ENCODE measurements around the gene ZNF541.

Gene ZNF541

DNA sequence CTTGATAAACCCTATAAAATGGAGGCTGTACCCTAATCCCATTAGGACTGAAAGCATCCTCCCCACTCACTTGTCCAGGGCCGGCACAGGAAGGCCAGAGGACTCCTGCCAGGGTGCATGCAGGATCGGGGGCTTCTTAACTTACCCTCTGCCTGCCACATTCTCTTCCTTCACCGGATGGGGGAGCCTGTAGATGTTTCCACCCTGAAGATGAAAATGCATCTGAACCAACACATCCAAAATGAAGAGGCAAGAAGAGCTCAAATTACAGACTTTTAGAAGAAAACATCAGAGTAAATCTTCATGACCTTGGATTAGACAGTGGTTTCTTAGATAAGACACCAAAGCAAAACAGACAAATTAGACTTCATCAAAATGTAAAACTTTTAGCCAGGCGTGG lies 32.2 kb downstream of the ZNF541 start:
- H3K4me3 ChIP-seq (ENCODE audit: low read depth, low read length): no peak overlapping the region
- no peak overlapping the region for H4K8ac ChIP-seq (ENCODE audit: low read depth, low read length)
- H2AK5ac ChIP-seq (ENCODE audit: low read length): peak overlapping the region; percentile 41
- H3K4ac ChIP-seq (ENCODE audit: low read depth, low read length): no peak overlapping the region
- no peak overlapping the region for H3K23ac ChIP-seq (ENCODE audit: low read length)
- no peak overlapping the region for H2BK5ac ChIP-seq (ENCODE audit: low read depth, low read length, poor library complexity)
- peak in 1 of 2 donors; percentile 21 for DNase-seq
- no peak overlapping the region for H3K9ac ChIP-seq (ENCODE audit: low read length)
- H4K91ac ChIP-seq (ENCODE audit: low read depth, low read length): peak overlapping the region; percentile 75
- H3K4me2 ChIP-seq (ENCODE audit: low read length): no peak overlapping the region
- H3K27ac ChIP-seq (ENCODE audit: low read depth, low read length): peak overlapping the region; percentile 43
- peaks cover 5 to 10% of the 10 kb centered on the region in 2 experiments for H3K4me1 ChIP-seq (ENCODE audit: control insufficient read depth in 1 of 2, insufficient read depth in 2 of 2, low read length in 2 of 2)
- H2BK120ac ChIP-seq (ENCODE audit: insufficient read depth, low read length, poor library complexity): no peak overlapping the region
- no peak overlapping the region for H4K12ac ChIP-seq (ENCODE audit: low read depth, low read length)
- WGBS (ENCODE audit: extremely low coverage, insufficient coverage, insufficient read length): no CpG with 5 or more reads among the region's 4 CpGs
- H3K27me3 ChIP-seq (ENCODE audit: insufficient read depth, low read length): no peaks in the 10 kb centered on the region
- H3K18ac ChIP-seq (ENCODE audit: low read length): no peak overlapping the region
- no peaks in the 10 kb centered on the region for H3K9me3 ChIP-seq (ENCODE audit: insufficient read depth, low read depth, low read length)
- H3K79me2 ChIP-seq (ENCODE audit: control insufficient read depth, insufficient read depth, low read length, poor library complexity): no peaks in the 10 kb centered on the region
- no peaks in the 10 kb centered on the region for H3K36me3 ChIP-seq (ENCODE audit: control insufficient read depth in 1 of 2, insufficient read depth in 2 of 2, low read length in 2 of 2)
- no peak overlapping the region for H3K14ac ChIP-seq (ENCODE audit: low read length)
- H2AFZ ChIP-seq (ENCODE audit: insufficient read depth, low read length, poor library complexity): no peak overlapping the region
- peaks cover 13% of the 10 kb centered on the region for H3K79me1 ChIP-seq (ENCODE audit: low read length)
- peak overlapping the region; percentile 92 for H2BK12ac ChIP-seq (ENCODE audit: low read length)

DNA sequence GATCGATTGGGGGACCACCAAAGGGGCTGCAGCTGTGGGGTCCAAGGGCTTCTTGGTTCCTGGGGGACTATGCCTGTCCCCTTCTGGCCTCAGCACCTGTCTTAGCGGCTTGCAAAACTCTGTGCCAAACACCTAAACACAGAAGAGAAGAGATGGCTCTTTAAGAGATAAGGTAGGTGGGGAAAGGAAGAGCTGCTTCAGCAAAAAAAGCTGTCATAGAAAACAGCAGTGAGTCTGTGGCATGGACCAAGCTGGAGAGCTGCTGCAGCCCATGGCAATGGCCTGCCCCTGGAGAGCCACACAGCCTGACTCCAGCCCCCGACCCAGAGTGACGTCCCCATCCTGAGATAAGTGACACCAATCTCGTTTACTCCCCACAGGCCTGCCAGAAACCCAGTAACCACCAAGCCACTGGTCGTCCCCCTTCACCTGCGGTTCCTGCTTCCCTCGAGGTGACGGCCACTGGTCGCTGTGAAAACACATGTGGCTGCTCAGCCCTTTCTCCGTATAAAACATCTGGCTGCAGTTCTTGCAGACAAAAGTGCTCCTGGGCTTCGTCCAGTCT lies 33.1 kb downstream of the ZNF541 start:
- no CpG with 5 or more reads among the region's 12 CpGs for WGBS (ENCODE audit: extremely low coverage, insufficient coverage, insufficient read length)
- no peak for DNase-seq

DNA sequence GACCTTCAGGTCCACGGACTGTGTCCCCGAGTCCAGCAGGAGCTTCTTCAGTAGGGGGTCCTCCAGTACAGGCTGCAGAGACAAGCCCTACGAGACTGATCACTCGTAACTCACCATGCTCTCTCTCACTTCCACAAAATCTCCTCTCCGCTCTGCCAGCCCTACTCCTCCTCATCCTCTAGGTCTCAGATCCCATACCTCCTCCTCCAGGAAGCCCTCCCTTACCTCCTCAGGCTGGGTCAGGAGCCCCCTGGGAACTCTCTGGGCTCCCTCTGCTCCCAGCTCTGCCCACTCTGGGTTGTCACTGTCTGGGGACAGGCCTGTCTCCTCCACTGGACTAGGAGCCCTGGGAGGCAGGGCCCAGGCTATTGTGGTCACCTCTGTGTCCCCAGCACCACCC lies 34.1 kb downstream of the ZNF541 start:
- Histone ChIP-seq H3K9me3 (ENCODE audit: insufficient read depth, low read depth, low read length) (no peaks in the 10 kb centered on the region), H3K14ac (ENCODE audit: low read length) (no peak overlapping the region), H3K4me3 (ENCODE audit: low read depth, low read length) (no peak overlapping the region), H3K36me3 (ENCODE audit: control insufficient read depth in 1 of 2, insufficient read depth in 2 of 2, low read length in 2 of 2) (no peaks in the 10 kb centered on the region), H3K27me3 (ENCODE audit: insufficient read depth, low read length) (no peaks in the 10 kb centered on the region), H4K91ac (ENCODE audit: low read depth, low read length) (peak overlapping the region; percentile 39), H3K23ac (ENCODE audit: low read length) (no peak overlapping the region), H2BK120ac (ENCODE audit: insufficient read depth, low read length, poor library complexity) (no peak overlapping the region), H2AK5ac (ENCODE audit: low read length) (peak overlapping the region; percentile 7), H3K9ac (ENCODE audit: low read length) (no peak overlapping the region), H3K79me2 (ENCODE audit: control insufficient read depth, insufficient read depth, low read length, poor library complexity) (no peaks in the 10 kb centered on the region), H3K18ac (ENCODE audit: low read length) (no peak overlapping the region), H3K4ac (ENCODE audit: low read depth, low read length) (no peak overlapping the region), H3K79me1 (ENCODE audit: low read length) (peaks cover 11% of the 10 kb centered on the region), H3K4me2 (ENCODE audit: low read length) (no peak overlapping the region), H3K4me1 (ENCODE audit: control insufficient read depth in 1 of 2, insufficient read depth in 2 of 2, low read length in 2 of 2) (peaks cover 5 to 10% of the 10 kb centered on the region in 2 experiments), H3K27ac (ENCODE audit: low read depth, low read length) (no peak overlapping the region), H4K8ac (ENCODE audit: low read depth, low read length) (no peak overlapping the region), H2BK12ac (ENCODE audit: low read length) (peak overlapping the region; percentile 10), H4K12ac (ENCODE audit: low read depth, low read length) (no peak overlapping the region), H2AFZ (ENCODE audit: insufficient read depth, low read length, poor library complexity) (no peak overlapping the region), H2BK5ac (ENCODE audit: low read depth, low read length, poor library complexity) (peak overlapping the region; percentile 35)
- no CpG with 5 or more reads among the region's 5 CpGs for WGBS (ENCODE audit: extremely low coverage, insufficient coverage, insufficient read length)
- DNase-seq: no peak

More for the DNA sequence above, 33.1 kb downstream of the ZNF541 start:
- Histone ChIP-seq H3K9me3 (ENCODE audit: insufficient read depth, low read depth, low read length) (no peaks in the 10 kb centered on the region), H3K79me1 (ENCODE audit: low read length) (peaks cover 13% of the 10 kb centered on the region), H4K8ac (ENCODE audit: low read depth, low read length) (no peak overlapping the region), H3K14ac (ENCODE audit: low read length) (no peak overlapping the region), H3K79me2 (ENCODE audit: control insufficient read depth, insufficient read depth, low read length, poor library complexity) (no peaks in the 10 kb centered on the region), H3K4me1 (ENCODE audit: control insufficient read depth in 1 of 2, insufficient read depth in 2 of 2, low read length in 2 of 2) (peaks cover 5 to 10% of the 10 kb centered on the region in 2 experiments), H2AK5ac (ENCODE audit: low read length) (no peak overlapping the region), H2AFZ (ENCODE audit: insufficient read depth, low read length, poor library complexity) (no peak overlapping the region), H2BK12ac (ENCODE audit: low read length) (peak overlapping the region; percentile 27), H2BK120ac (ENCODE audit: insufficient read depth, low read length, poor library complexity) (no peak overlapping the region), H3K27me3 (ENCODE audit: insufficient read depth, low read length) (no peaks in the 10 kb centered on the region), H3K4me3 (ENCODE audit: low read depth, low read length) (no peak overlapping the region), H3K9ac (ENCODE audit: low read length) (no peak overlapping the region), H3K4ac (ENCODE audit: low read depth, low read length) (no peak overlapping the region), H3K27ac (ENCODE audit: low read depth, low read length) (no peak overlapping the region), H3K18ac (ENCODE audit: low read length) (no peak overlapping the region), H3K23ac (ENCODE audit: low read length) (no peak overlapping the region), H3K4me2 (ENCODE audit: low read length) (no peak overlapping the region), H2BK5ac (ENCODE audit: low read depth, low read length, poor library complexity) (no peak overlapping the region), H4K91ac (ENCODE audit: low read depth, low read length) (no peak overlapping the region), H3K36me3 (ENCODE audit: control insufficient read depth in 1 of 2, insufficient read depth in 2 of 2, low read length in 2 of 2) (no peaks in the 10 kb centered on the region), H4K12ac (ENCODE audit: low read depth, low read length) (no peak overlapping the region)

DNA sequence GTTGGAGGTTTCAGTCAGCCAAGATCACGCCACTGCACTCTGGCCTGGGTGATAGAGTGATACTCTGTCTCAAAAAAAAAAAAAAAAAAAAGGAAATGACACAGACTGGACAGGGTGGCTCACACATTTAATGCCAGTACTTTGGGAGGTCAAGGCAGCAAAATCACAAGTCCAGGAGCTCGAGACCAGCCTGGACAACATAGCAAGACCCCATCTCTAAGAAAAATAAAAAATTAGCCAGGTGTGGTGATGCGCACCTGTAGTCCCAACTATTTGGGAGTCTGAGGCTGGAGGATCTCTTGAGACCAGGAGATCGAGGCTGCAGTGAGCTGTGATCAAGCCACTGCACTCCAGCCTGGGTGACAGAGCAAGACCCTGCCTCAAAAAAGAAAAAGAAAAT lies 35.5 kb downstream of the ZNF541 start:
- H3K9ac ChIP-seq (ENCODE audit: low read length): no peak overlapping the region
- H2AFZ ChIP-seq (ENCODE audit: insufficient read depth, low read length, poor library complexity): no peak overlapping the region
- H2BK5ac ChIP-seq (ENCODE audit: low read depth, low read length, poor library complexity): no peak overlapping the region
- no peak overlapping the region for H2BK120ac ChIP-seq (ENCODE audit: insufficient read depth, low read length, poor library complexity)
- no peak overlapping the region for H3K23ac ChIP-seq (ENCODE audit: low read length)
- no peak overlapping the region for H3K4me2 ChIP-seq (ENCODE audit: low read length)
- no peak overlapping the region for H3K14ac ChIP-seq (ENCODE audit: low read length)
- H3K27me3 ChIP-seq (ENCODE audit: insufficient read depth, low read length): no peaks in the 10 kb centered on the region
- no peaks in the 10 kb centered on the region for H3K79me2 ChIP-seq (ENCODE audit: control insufficient read depth, insufficient read depth, low read length, poor library complexity)
- no peaks in the 10 kb centered on the region for H3K9me3 ChIP-seq (ENCODE audit: insufficient read depth, low read depth, low read length)
- H4K8ac ChIP-seq (ENCODE audit: low read depth, low read length): no peak overlapping the region
- no peak overlapping the region for H3K4me3 ChIP-seq (ENCODE audit: low read depth, low read length)
- no peak overlapping the region for H3K18ac ChIP-seq (ENCODE audit: low read length)
- no peak overlapping the region for H3K4ac ChIP-seq (ENCODE audit: low read depth, low read length)
- no peak overlapping the region for H4K91ac ChIP-seq (ENCODE audit: low read depth, low read length)
- peaks cover 11% of the 10 kb centered on the region for H3K79me1 ChIP-seq (ENCODE audit: low read length)
- no peak for DNase-seq
- H3K27ac ChIP-seq (ENCODE audit: low read depth, low read length): no peak overlapping the region
- H2AK5ac ChIP-seq (ENCODE audit: low read length): no peak overlapping the region
- H4K12ac ChIP-seq (ENCODE audit: low read depth, low read length): no peak overlapping the region
- H3K36me3 ChIP-seq (ENCODE audit: control insufficient read depth in 1 of 2, insufficient read depth in 2 of 2, low read length in 2 of 2): no peaks in the 10 kb centered on the region
- H2BK12ac ChIP-seq (ENCODE audit: low read length): no peak overlapping the region
- H3K4me1 ChIP-seq (ENCODE audit: control insufficient read depth in 1 of 2, insufficient read depth in 2 of 2, low read length in 2 of 2): peaks cover 5 to 9% of the 10 kb centered on the region in 2 experiments
- no CpG with 5 or more reads among the region's 4 CpGs for WGBS (ENCODE audit: extremely low coverage, insufficient coverage, insufficient read length)

Measured in trophoblast cell (in vitro differentiated cells and primary cell).